Measurements from ENCODE around the gene FCAMR.

DNA sequence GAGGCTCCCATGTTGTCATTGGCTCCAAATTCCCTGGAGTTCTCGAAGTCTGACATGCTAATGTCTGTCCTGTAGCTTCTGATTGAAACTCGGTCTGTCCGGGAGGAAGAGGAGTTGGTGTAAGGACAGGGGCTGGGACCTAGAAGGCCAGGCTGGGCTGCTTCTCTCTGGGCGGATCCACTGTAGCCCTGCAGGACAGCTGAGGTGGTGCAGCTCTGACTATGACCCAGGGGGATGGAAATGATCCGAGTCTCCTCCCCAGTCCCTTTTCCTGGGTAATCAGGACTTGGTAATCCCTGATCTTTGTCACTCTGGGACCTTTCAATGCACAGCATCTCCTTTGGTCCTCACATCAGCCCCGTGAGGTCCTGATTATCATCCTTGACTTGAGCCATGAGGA lies 38.6 kb downstream of the FCAMR start:
- TF ChIP-seq, protein P1, sequence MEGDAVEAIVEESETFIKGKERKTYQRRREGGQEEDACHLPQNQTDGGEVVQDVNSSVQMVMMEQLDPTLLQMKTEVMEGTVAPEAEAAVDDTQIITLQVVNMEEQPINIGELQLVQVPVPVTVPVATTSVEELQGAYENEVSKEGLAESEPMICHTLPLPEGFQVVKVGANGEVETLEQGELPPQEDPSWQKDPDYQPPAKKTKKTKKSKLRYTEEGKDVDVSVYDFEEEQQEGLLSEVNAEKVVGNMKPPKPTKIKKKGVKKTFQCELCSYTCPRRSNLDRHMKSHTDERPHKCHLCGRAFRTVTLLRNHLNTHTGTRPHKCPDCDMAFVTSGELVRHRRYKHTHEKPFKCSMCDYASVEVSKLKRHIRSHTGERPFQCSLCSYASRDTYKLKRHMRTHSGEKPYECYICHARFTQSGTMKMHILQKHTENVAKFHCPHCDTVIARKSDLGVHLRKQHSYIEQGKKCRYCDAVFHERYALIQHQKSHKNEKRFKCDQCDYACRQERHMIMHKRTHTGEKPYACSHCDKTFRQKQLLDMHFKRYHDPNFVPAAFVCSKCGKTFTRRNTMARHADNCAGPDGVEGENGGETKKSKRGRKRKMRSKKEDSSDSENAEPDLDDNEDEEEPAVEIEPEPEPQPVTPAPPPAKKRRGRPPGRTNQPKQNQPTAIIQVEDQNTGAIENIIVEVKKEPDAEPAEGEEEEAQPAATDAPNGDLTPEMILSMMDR (conservative IDR thresholded peaks at IDR 0.05) = no peak; the same call in 1 of the 2 replicates
- no peak for TF ChIP-seq ZFX (IDR thresholded peaks at IDR 0.05)

Measured in C4-2B (cell line).